Measurements from ENCODE around the gene ASB7. TPM values are rescaled to one million over a fixed set of nuclear protein-coding genes. Genes with fewer than 3 reads are reported as not detected.

ASB7 gene
- total RNA-seq, 3 donors from 2014 or later (not counting 1 experiment from before 2014, with no cell fraction given) = 16.1 to 23.1 (median 20.5) TPM

- H3K36me3 ChIP-seq (ENCODE audit: control insufficient read depth, insufficient read depth, low read length) = peaks cover 24% of the 10 kb centered on the region
- WGBS (ENCODE audit: insufficient coverage) = 57% methylated on average over 1 of the region's 1 CpG
- ATAC-seq (no peak), DNase-seq (no peak)
- H3K27ac ChIP-seq (ENCODE audit: low read length) = no peak overlapping the region
- H3K4me1 ChIP-seq (ENCODE audit: control insufficient read depth, insufficient read depth, low read length) = no peaks in the 10 kb centered on the region
- H3K27me3 Mint-ChIP-seq (ENCODE audit: low read depth in 2 of 2) = no peaks in the 10 kb centered on the region
- peaks cover 45 to 48% of the 10 kb centered on the region in 2 donors for H3K4me1 Mint-ChIP-seq
- intact Hi-C loops (cut with micrococcal nuclease) = no loop called here
- no peak overlapping the region for H3K4me3 Mint-ChIP-seq
- peak overlapping the region in 1 of 2 donors; percentile 4 for H3K27ac Mint-ChIP-seq
- no peaks in the 10 kb centered on the region for H3K9me3 Mint-ChIP-seq
- H3K4me3 ChIP-seq (ENCODE audit: low read length) = no peak overlapping the region
- no peaks in the 10 kb centered on the region for H3K27me3 ChIP-seq (ENCODE audit: control insufficient read depth, insufficient read depth, low read length)
- H3K36me3 Mint-ChIP-seq = no peaks in the 10 kb centered on the region
- TF ChIP-seq CTCF (IDR thresholded peaks at IDR 0.05) = no peak
- H3K9me3 ChIP-seq (ENCODE audit: control insufficient read depth, insufficient read depth, low read length) = no peaks in the 10 kb centered on the region
Observed at GRCh38 chr15:100633763-100634075, 31.3 kb downstream of the ASB7 start.

GRCh38 chr15:100635406-100636071 lies 33.1 kb downstream of the ASB7 start:
- H3K9me3 Mint-ChIP-seq = no peaks in the 10 kb centered on the region
- H3K4me3 Mint-ChIP-seq = no peak overlapping the region
- no peaks in the 10 kb centered on the region for H3K36me3 Mint-ChIP-seq
- no peak overlapping the region for H3K27ac Mint-ChIP-seq
- no peak for TF ChIP-seq CTCF (IDR thresholded peaks at IDR 0.05)
- H3K36me3 ChIP-seq (ENCODE audit: control insufficient read depth, insufficient read depth, low read length) = peaks cover 16% of the 10 kb centered on the region
- ATAC-seq (no peak), DNase-seq (no peak)
- H3K4me1 Mint-ChIP-seq = peaks cover 41% of the 10 kb centered on the region in 2 donors
- no peaks in the 10 kb centered on the region for H3K27me3 Mint-ChIP-seq (ENCODE audit: low read depth in 2 of 2)
- no peaks in the 10 kb centered on the region for H3K9me3 ChIP-seq (ENCODE audit: control insufficient read depth, insufficient read depth, low read length)
- no peak overlapping the region for H3K27ac ChIP-seq (ENCODE audit: low read length)
- no peaks in the 10 kb centered on the region for H3K4me1 ChIP-seq (ENCODE audit: control insufficient read depth, insufficient read depth, low read length)
- no peaks in the 10 kb centered on the region for H3K27me3 ChIP-seq (ENCODE audit: control insufficient read depth, insufficient read depth, low read length)
- no peak overlapping the region for H3K4me3 ChIP-seq (ENCODE audit: low read length)
- intact Hi-C loops (cut with micrococcal nuclease) = no loop called here
- WGBS (ENCODE audit: insufficient coverage) = 97% methylated on average over 11 of the region's 11 CpGs

- ATAC-seq = no peak
- Mint-ChIP-seq H3K9me3 (no peaks in the 10 kb centered on the region), H3K4me3 (no peak overlapping the region), H3K27ac (no peak overlapping the region), H3K27me3 (ENCODE audit: low read depth in 2 of 2) (no peaks in the 10 kb centered on the region), H3K4me1 (peaks cover 45 to 57% of the 10 kb centered on the region in 2 donors), H3K36me3 (no peaks in the 10 kb centered on the region)
- H3K4me3 ChIP-seq (ENCODE audit: low read length) = no peak overlapping the region
- H3K9me3 ChIP-seq (ENCODE audit: control insufficient read depth, insufficient read depth, low read length) = no peaks in the 10 kb centered on the region
- TF ChIP-seq CTCF (IDR thresholded peaks at IDR 0.05) = no peak
- 96% methylated on average over 11 of the region's 11 CpGs for WGBS (ENCODE audit: insufficient coverage)
- no peaks in the 10 kb centered on the region for H3K4me1 ChIP-seq (ENCODE audit: control insufficient read depth, insufficient read depth, low read length)
- intact Hi-C loops (cut with micrococcal nuclease) = no loop called here
- H3K27me3 ChIP-seq (ENCODE audit: control insufficient read depth, insufficient read depth, low read length) = no peaks in the 10 kb centered on the region
- no peak for DNase-seq
- no peak overlapping the region for H3K27ac ChIP-seq (ENCODE audit: low read length)
- no peaks in the 10 kb centered on the region for H3K36me3 ChIP-seq (ENCODE audit: control insufficient read depth, insufficient read depth, low read length)
Observed at GRCh38 chr15:100638177-100638730, 35.9 kb downstream of the ASB7 start.

Data from natural killer cell (primary cell).